Pancreas (tissue), 10 donors: ENCODE results near the gene DDC. TPM values are rescaled to one million over a fixed set of nuclear protein-coding genes. Genes with fewer than 3 reads are reported as not detected.

Experiments used
- ATAC-seq, 4 donors: fragments of 200-7000 bp; cut with Tn5 transposase; one replicate each; pipeline versions ENCODE4 v1.8.0 to v1.9.1; 2020; ENCODE audit warnings: mild to moderate bottlenecking in 4 of 4, moderate library complexity in 4 of 4
- DNase-seq, 6 donors: peaks; one replicate each; pipeline ENCODE4 v3.0.0-alpha.2; 2020
- FAIRE-seq: peaks from 2 replicates; lab custom pipeline; 2012; peaks lifted over from hg19 to GRCh38; lab: Jason Lieb, UNC
- H3K27ac ChIP-seq, 4 donors: fragments of 200-600 bp; sonication (generic); 1 replicate in 3 of 4; 2 replicates in 1 of 4; pipeline versions ENCODE4 v1.5.0 to v1.8.0; 2020
- H3K27me3 ChIP-seq, 4 donors: fragments of 200-600 bp; one replicate each; pipeline ENCODE4 v1.8.0; 2021
- H3K36me3 ChIP-seq, 3 donors: fragments of 200-600 bp; sonication (generic) in 1 of 3; one replicate each; pipeline versions ENCODE4 v1.5.0 to v1.8.0; 2020 to 2021
- H3K4me1 ChIP-seq, 3 donors: fragments of 200-600 bp; one replicate each; pipeline ENCODE4 v1.8.0; 2021
- H3K4me3 ChIP-seq, 4 donors: fragments of 200-600 bp; sonication (generic) in 2 of 4; one replicate each; pipeline versions ENCODE4 v1.5.0 to v1.8.0; 2020 to 2021
- H3K9me3 ChIP-seq, 4 donors: fragments of 200-600 bp; one replicate each; pipeline ENCODE4 v1.8.0; 2021
- WGBS, 2 donors: extraction: QIAGEN DNeasy Blood & Tissue Kit; methylation state at CpG; one replicate each; pipeline ENCODE4 v1.1.7; 2013; 5-methylcytosine and 5-hydroxymethylcytosine counted together
- intact Hi-C, 3 donors: fragments of 100-400 bp; cut with DNase I; formaldehyde crosslinking; loops; one replicate each; pipeline versions ENCODE4 v1.11.1 to v1.14.2; 2022
- polyA plus RNA-seq, 2 donors: library from polyadenylated mRNA; stranded (reverse); fragments of 200-250 nt; gene quantifications; one replicate each; pipeline ENCODE4 v1.2.3, GENCODE V29; 2013
- total RNA-seq, 6 donors: library from RNA; stranded (reverse); fragmentation: NEBNext Ultra II Directional in 4 of 6; extraction: Animal tissue kit (Norgen Biotek cat#: 25700) in 4 of 6; gene quantifications; one replicate each; pipeline versions ENCODE4 v1.2.1 to v1.2.4, GENCODE V29; 2021 to 2023
- TF ChIP-seq, protein P1 (sequence below), 4 donors: fragments of 200-600 bp; sonication (generic) in 3 of 4; IDR thresholded peaks; one replicate each; pipeline versions ENCODE4 v1.5.0 to v1.8.0; 2021; ENCODE audit warnings: antibody characterized with exemption in 4 of 4
- donor health status: healthy with polysubstance abuse.
- donor health status: DM: no; HTN: no; CAD: no; lungs with moderate emphysema.
- donor health status: DM: no; HTN: no; CAD: no.
- donor health status: control.
- donor health status: control.
- donor health status: Bipolar disorder and iron deficiency.
- donor health status: DM: yes; HTN: yes; CAD: no.
- donor health status: DM: no; HTN: no; CAD: no.
- donor health status: DM: no; HTN: no; CAD: no.
- donor health status: DM: yes; HTN: yes; CAD: no.

The DDC gene
- total and polyA plus RNA-seq, 8 donors: 2.7 to 25.2 (median 12.0) TPM

DNA sequence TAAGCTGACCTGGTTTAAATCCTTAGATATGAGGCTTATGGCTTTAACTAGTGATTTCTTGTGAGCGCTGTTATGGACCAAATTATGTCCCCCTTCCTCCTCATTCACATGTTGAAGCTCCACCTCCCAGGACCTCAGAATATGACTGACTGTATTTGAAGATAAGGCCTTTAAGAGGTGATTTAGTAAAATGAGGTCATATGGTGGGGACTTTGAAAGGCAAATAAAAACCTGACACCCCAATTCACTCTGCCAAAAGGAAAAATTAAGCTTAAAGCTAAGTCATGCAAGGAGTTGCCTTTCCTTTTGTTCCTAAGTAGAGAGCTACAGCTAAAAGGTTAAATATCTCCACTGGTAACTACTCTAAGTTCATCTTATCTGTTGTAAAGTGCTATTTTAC lies 78.7 kb downstream of the DDC start:
- Histone ChIP-seq H3K4me1 (no peaks in the 10 kb centered on the region), H3K27ac (no peak overlapping the region), H3K9me3 (no peaks in the 10 kb centered on the region), H3K27me3 (no peaks in the 10 kb centered on the region), H3K36me3 (no peaks in the 10 kb centered on the region), H3K4me3 (no peak overlapping the region)
- DNase-seq (no peak), ATAC-seq (no peak), FAIRE-seq (no peak)
- TF ChIP-seq, protein P1, sequence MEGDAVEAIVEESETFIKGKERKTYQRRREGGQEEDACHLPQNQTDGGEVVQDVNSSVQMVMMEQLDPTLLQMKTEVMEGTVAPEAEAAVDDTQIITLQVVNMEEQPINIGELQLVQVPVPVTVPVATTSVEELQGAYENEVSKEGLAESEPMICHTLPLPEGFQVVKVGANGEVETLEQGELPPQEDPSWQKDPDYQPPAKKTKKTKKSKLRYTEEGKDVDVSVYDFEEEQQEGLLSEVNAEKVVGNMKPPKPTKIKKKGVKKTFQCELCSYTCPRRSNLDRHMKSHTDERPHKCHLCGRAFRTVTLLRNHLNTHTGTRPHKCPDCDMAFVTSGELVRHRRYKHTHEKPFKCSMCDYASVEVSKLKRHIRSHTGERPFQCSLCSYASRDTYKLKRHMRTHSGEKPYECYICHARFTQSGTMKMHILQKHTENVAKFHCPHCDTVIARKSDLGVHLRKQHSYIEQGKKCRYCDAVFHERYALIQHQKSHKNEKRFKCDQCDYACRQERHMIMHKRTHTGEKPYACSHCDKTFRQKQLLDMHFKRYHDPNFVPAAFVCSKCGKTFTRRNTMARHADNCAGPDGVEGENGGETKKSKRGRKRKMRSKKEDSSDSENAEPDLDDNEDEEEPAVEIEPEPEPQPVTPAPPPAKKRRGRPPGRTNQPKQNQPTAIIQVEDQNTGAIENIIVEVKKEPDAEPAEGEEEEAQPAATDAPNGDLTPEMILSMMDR (IDR thresholded peaks at IDR 0.05): no peak
- intact Hi-C loops: no loop called here
- WGBS, 2 donors: 100% methylated on average over 1 of the region's 1 CpG

DNA sequence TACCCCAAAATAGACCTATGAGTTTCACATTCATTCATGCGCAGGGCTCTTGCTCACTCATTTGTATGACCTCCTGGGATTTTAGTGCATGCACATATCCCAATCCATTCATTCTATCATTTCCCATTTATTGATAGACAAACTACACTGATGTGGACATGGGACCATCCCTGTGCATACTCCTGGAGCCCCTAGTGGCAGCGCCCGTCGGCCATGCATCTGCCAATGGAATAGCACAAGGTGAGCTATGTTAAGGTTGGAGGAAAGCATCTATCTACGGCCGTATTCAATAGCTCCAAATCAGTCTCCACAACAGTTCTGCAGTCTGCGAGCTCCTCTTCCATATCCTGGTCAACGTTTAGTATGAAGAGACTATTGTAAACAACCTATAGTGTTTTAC lies 83.3 kb downstream of the DDC start:
- Histone ChIP-seq H3K36me3 (no peaks in the 10 kb centered on the region), H3K4me3 (no peak overlapping the region), H3K4me1 (peaks cover 0 to 6% (median 0%) of the 10 kb centered on the region in 3 donors), H3K27ac (no peak overlapping the region), H3K27me3 (no peaks in the 10 kb centered on the region), H3K9me3 (no peaks in the 10 kb centered on the region)
- intact Hi-C loops: no loop called here
- TF ChIP-seq, protein P1 (IDR thresholded peaks at IDR 0.05): no peak
- ATAC-seq: no peak
- DNase-seq: no peak
- WGBS, 2 donors: 84 to 89% methylated on average over 8 of the region's 8 CpGs
- no peak for FAIRE-seq

DNA sequence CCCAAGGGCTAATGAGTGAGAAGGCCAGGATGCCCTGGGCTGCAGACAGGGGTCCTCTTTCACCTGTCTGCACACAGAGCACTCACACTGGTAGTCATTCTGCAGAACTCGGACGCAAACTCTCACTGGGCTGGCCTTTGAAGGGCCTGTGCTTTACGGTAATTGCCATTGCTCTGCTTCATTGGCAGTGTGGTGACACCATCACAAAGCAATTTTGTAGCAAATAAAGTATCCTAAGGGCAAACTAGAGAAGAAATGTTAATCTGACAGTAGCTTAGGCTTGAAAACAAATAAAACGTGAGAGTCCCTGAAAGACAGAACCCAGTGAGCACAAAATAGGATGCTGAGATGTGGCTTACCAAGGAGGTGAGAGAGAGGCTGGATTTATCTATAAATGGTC lies 84.4 kb downstream of the DDC start:
- TF ChIP-seq, protein P1 (IDR thresholded peaks at IDR 0.05): no peak

DNA sequence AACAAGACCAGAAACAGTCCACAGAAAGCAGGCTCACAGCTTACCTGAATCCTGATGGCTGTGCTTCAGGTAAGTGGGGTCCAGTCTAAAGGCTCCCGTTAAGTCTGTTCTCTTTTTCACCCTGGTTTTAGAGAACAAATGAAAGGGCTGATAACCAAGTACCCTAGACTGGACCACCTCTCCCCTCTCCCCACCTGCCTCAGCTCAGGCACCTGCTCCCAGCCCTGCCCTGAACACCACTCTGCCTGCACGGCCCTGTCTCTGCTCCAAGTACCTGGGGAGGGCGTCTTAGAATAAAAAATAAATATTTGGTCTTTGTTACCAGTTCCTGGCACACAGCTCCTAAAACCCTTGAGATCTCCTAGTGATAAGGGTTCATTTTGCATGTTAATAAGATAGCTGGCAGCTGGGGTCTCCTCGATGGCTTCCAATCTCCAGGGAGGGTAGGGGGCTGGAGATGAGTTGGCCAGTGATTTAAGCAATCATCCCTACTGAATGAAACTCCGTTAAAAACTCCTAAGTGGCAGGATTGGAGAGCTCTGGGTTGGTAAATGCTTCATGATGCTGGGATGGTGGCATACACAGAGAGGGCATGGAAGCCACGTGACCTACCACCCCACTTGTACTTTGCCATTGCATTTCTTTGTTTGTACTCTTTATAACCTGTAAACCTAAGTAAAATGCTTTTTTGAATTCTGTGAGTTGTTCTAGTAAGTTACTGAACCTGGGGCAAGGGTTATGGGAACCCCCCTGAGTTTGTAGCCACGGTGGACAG lies 85.3 kb downstream of the DDC start:
- FAIRE-seq (no peak), DNase-seq (no peak), ATAC-seq (peak in 1 of 4 donors; percentile 16)
- H3K27me3 ChIP-seq: no peaks in the 10 kb centered on the region
- peaks cover 0 to 6% (median 0%) of the 10 kb centered on the region in 3 donors for H3K4me1 ChIP-seq
- no peaks in the 10 kb centered on the region for H3K9me3 ChIP-seq
- WGBS, 2 donors: 69 to 76% methylated on average over 7 of the region's 7 CpGs
- intact Hi-C loops: loop anchor here in 2 of 3 donors (10.0 kb wide), 3 partner anchors 105 to 195 kb away; no protein-coding TSS in a partner anchor
- no peak overlapping the region for H3K4me3 ChIP-seq
- H3K36me3 ChIP-seq: no peaks in the 10 kb centered on the region
- TF ChIP-seq, protein P1 (IDR thresholded peaks at IDR 0.05): no peak
- no peak overlapping the region for H3K27ac ChIP-seq

More for the DNA sequence above, 84.4 kb downstream of the DDC start:
- Histone ChIP-seq H3K36me3 (no peaks in the 10 kb centered on the region), H3K9me3 (no peaks in the 10 kb centered on the region), H3K27ac (no peak overlapping the region), H3K4me1 (peaks cover 0 to 6% (median 0%) of the 10 kb centered on the region in 3 donors), H3K27me3 (no peaks in the 10 kb centered on the region), H3K4me3 (no peak overlapping the region)
- no peak for FAIRE-seq
- no peak for ATAC-seq
- DNase-seq: no peak
- intact Hi-C loops: no loop called here
- WGBS, 2 donors: 43 to 45% methylated on average over 4 of the region's 4 CpGs

DNA sequence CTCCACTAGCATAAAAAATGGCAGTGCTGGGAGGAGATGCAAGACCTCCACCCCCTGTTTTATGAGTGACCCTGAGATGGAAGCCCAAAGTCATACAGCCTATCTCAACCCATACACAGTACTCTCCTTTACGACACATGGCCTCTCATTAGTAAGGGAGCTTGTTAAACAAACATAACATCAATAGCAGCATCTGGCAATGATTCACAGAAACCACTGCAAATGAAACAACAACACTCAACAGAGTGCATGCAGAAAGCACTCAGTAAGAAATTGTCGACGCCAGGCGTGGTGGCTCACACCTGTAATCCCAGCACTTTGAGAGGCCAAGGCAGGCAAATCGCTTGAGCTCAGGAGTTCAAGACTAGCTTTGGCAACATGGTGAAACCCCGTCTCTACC lies 87.6 kb downstream of the DDC start:
- no peaks in the 10 kb centered on the region for H3K27me3 ChIP-seq
- FAIRE-seq: no peak
- intact Hi-C loops: loop anchor here in 2 of 3 donors (10.0 kb wide), 3 partner anchors 107 to 197 kb away; no protein-coding TSS in a partner anchor
- H3K4me1 ChIP-seq: peaks cover 0 to 6% (median 0%) of the 10 kb centered on the region in 3 donors
- DNase-seq: no peak
- H3K9me3 ChIP-seq: no peaks in the 10 kb centered on the region
- no peak overlapping the region for H3K27ac ChIP-seq
- WGBS, 2 donors: 66 to 69% methylated on average over 6 of the region's 6 CpGs
- H3K4me3 ChIP-seq: no peak overlapping the region
- ATAC-seq: peak in 1 of 4 donors; percentile 36
- TF ChIP-seq, protein P1 (IDR thresholded peaks at IDR 0.05): no peak
- H3K36me3 ChIP-seq: no peaks in the 10 kb centered on the region
